GM19099 (cell line): ENCODE results near the gene FNBP1.
A peak's percentile ranks its signal among the peaks of the same experiment; 100 is the strongest.

Source experiments
- POLR2A ChIP-seq: IDR thresholded peaks from 3 replicates; pipeline ENCODE4 v1.6.1; 2011; ENCODE audit warnings: low read depth; ENCODE audit not compliant: insufficient read length; ENCODE audit errors: extremely low read depth

FNBP1 gene

DNA sequence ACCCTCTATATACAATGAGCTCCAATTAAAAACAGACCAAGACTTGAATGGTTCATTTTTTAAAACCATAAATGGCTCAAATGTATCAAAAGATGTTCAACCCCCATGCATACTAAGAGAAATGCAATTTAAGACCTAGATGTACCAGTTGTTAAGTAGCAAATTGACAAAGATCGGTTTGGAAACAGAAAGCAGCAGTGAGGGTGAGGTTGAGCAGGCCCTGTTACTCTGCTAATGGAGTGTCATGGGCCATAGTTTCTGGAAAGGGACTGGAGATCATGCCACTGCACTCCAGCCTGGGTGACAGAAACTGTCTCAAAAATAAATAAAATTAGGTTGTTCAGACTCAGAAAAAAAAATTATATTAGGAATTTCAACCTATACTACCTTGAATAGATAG is 55.0 kb downstream of the FNBP1 start:
- peak; percentile 12 for TF ChIP-seq POLR2A

- no peak for TF ChIP-seq POLR2A
Observed at GRCh38 chr9:129987047-129987446, 55.9 kb downstream of the FNBP1 start.

- no peak for TF ChIP-seq POLR2A
Observed at GRCh38 chr9:129983891-129984290, 59.1 kb downstream of the FNBP1 start.

GRCh38 chr9:129981180-129981907 is 61.6 kb downstream of the FNBP1 start:
- TF ChIP-seq POLR2A = no peak

DNA sequence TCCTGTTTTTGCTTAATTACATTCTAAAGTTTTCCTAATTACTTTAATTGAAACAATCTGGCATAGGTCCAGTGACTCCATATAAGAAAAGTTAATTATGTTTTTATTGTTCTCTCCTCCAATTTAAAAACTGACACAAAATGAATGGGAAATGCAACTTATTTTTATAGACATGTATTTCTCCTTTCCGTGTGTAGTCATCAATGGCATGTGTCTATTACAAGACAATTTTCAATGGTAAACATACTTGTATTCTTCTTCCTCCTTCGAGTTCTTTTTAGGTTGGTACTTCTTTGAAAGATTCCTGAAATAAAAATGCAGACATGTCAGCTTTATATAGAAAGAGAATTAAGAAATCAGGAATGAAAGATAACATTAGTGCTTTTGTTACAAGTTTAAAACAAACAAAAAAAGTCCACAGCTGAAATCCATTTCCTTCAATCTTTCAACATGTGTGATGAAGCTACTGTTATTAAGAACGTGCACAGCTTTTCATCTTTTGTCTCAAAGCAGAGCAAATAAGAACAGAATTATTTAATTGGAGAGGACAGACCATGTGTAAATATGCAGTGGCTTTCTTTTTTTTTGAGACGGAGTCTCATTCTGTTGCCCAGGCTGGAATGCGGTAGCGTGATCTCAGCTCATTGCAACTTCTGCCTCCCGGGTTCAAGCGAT is 63.8 kb downstream of the FNBP1 start:
- TF ChIP-seq POLR2A = no peak

DNA sequence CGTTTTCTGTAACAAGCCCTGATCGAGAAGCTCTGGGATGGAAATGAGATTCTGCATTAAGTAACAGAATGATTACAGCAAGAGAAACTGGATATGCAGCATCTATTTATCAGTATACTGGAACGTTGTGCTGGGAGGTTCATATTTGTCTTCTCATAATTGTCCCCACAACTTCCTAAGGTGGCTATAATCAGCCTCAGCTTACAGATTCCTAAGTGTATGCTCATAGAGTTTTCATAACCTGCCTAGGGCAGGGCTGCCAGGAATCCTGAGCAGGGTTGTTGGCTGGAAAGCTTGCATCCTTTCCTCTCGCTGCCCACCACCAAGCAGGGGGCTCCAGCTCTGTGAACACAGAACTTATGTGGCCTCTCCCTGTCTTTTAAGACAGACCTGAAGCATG is 70.2 kb downstream of the FNBP1 start:
- TF ChIP-seq POLR2A = no peak

DNA sequence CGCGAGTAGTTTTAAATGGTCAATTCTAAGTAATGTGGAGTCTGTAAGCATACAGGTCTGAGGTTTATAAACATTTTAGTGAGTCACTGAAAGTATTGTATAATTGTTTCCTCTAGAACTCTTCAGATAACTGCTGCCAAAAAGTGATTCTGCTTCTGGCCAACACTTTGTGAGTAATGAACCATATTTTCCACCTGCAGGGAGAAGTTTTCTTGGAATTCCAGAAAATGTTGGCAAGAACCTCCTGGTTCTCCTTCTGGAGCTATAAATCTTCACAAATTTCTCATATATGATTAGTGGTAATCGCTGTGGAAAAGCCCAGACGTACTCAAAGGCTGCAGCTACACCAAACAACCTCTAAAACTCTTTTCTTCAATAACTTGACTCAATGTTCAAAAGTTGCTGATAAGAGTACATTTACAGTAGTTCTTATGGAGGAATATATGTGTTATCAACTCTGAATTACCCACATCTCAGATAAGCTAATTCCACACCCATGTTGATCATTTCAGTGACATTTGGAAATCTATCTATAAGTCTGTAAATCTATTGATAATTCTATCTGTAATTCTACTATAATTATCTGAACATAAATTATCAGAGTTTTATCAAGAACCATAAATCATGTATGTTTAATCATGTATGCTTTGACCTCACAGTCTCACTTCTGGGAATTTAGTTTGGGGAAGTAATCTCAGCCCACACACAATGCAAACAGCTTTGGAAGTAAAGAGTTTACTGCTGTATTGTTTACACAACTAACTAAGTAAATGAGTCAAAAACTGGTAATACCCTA is 74.1 kb downstream of the FNBP1 start:
- TF ChIP-seq POLR2A = no peak

GRCh38 chr9:129964901-129965734 is 77.9 kb downstream of the FNBP1 start:
- no peak for TF ChIP-seq POLR2A

- peak; percentile 46 for TF ChIP-seq POLR2A
Observed at GRCh38 chr9:129962889-129963703, 79.9 kb downstream of the FNBP1 start.

DNA sequence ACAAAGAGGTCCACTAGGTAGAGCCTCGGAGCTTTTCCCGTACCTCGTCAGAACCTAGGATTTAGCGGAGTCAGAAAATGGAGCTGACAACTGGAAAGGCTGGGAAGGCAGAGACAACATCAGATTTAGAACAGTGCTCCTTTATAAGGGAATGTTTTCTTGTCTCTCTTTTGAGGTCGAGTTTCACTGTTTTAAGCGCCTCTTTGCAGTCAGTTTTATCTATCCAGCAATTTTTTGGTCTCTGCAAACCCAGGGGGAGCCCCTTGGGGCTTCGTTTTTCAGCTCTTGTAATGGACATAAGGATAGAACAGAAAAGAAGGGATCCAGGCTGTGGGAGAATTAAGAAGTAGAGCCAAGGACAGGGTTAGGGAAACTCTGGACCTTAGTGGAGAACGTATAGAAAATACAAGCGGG is 80.5 kb downstream of the FNBP1 start:
- TF ChIP-seq POLR2A = no peak

DNA sequence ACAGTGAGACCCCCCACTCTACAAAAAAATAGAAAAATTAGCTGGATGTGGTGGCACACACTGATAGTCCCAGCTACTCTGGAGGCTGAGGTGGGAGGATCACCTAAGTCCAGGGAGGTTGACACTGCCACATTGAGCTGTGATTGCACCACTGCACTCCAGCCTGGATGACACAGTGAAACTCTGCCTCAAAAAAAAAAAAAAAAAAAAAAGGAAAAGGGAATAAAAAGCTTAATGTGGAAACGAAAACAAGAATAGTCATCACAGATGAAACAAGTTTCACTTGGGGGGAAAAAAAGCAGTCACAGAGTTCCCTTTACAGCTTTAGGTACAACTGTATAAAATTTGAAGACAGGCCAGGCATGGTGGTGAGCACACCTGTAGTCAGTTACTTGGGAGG is 84.2 kb downstream of the FNBP1 start:
- TF ChIP-seq POLR2A = no peak

GRCh38 chr9:129954868-129955550 is 88.0 kb downstream of the FNBP1 start:
- no peak for TF ChIP-seq POLR2A

GRCh38 chr9:129953736-129954135 is 89.3 kb downstream of the FNBP1 start:
- no peak for TF ChIP-seq POLR2A

DNA sequence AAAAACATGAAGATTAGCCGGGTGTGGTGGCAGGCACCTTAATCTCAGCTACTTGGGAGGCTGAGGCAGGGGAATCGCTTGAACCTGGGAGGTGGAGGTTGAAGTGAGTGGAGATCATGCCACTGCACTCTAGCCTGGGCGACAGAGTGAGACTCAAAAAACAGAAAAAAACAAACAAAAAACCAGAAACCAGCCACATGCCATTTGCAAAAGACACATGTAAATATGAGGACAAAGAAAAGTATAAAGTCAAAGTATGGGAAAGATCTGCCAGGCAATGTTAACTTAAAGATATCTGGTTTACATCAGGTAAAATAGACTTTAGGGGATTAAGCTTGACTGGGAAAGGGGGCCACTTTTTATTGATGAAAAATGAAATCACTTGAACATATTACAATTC is 90.7 kb downstream of the FNBP1 start:
- TF ChIP-seq POLR2A = no peak

- TF ChIP-seq POLR2A = no peak
Observed at GRCh38 chr9:129949821-129950220, 93.2 kb downstream of the FNBP1 start.
